Measurements from ENCODE around the gene MYLK.

MYLK gene

GRCh38 chr3:123821920-123822319 lies 62.2 kb downstream of the MYLK start:
- no peak for DNase-seq (ENCODE audit: low read depth)

GRCh38 chr3:123819949-123820348 lies 64.2 kb downstream of the MYLK start:
- DNase-seq (ENCODE audit: low read depth) = no peak

- DNase-seq (ENCODE audit: low read depth) = no peak
Measured at GRCh38 chr3:123818921-123819429, 65.2 kb downstream of the MYLK start.

GRCh38 chr3:123818324-123818920 lies 65.7 kb downstream of the MYLK start:
- DNase-seq (ENCODE audit: low read depth) = no peak

GRCh38 chr3:123817413-123817812 lies 66.7 kb downstream of the MYLK start:
- DNase-seq (ENCODE audit: low read depth) = no peak

- no peak for DNase-seq (ENCODE audit: low read depth)
Measured at GRCh38 chr3:123816673-123817207, 67.4 kb downstream of the MYLK start.

- DNase-seq (ENCODE audit: low read depth) = no peak
Measured at GRCh38 chr3:123815981-123816380, 68.2 kb downstream of the MYLK start.

- DNase-seq (ENCODE audit: low read depth) = no peak
Measured at GRCh38 chr3:123813876-123814275, 70.3 kb downstream of the MYLK start.

GRCh38 chr3:123809597-123809996 lies 74.5 kb downstream of the MYLK start:
- no peak for DNase-seq (ENCODE audit: low read depth)

GRCh38 chr3:123808812-123809211 lies 75.3 kb downstream of the MYLK start:
- no peak for DNase-seq (ENCODE audit: low read depth)

GRCh38 chr3:123807820-123808219 lies 76.3 kb downstream of the MYLK start:
- DNase-seq (ENCODE audit: low read depth) = no peak

- no peak for DNase-seq (ENCODE audit: low read depth)
Measured at GRCh38 chr3:123805504-123805903, 78.6 kb downstream of the MYLK start.

- no peak for DNase-seq (ENCODE audit: low read depth)
Measured at GRCh38 chr3:123805101-123805500, 79.0 kb downstream of the MYLK start.

- no peak for DNase-seq (ENCODE audit: low read depth)
Measured at GRCh38 chr3:123804676-123805075, 79.5 kb downstream of the MYLK start.

GRCh38 chr3:123803521-123803920 lies 80.6 kb downstream of the MYLK start:
- no peak for DNase-seq (ENCODE audit: low read depth)

GRCh38 chr3:123802007-123802625 lies 82.0 kb downstream of the MYLK start:
- no peak for DNase-seq (ENCODE audit: low read depth)

- DNase-seq (ENCODE audit: low read depth) = no peak
Measured at GRCh38 chr3:123801474-123801873, 82.7 kb downstream of the MYLK start.

GRCh38 chr3:123800362-123800682 lies 83.8 kb downstream of the MYLK start:
- DNase-seq (ENCODE audit: low read depth) = no peak

GRCh38 chr3:123799544-123800361 lies 84.4 kb downstream of the MYLK start:
- DNase-seq (ENCODE audit: low read depth) = no peak

GRCh38 chr3:123798550-123798949 lies 85.6 kb downstream of the MYLK start:
- DNase-seq (ENCODE audit: low read depth) = no peak

GRCh38 chr3:123795471-123796251 lies 88.5 kb downstream of the MYLK start:
- no peak for DNase-seq (ENCODE audit: low read depth)

GRCh38 chr3:123793425-123793824 lies 90.7 kb downstream of the MYLK start:
- DNase-seq (ENCODE audit: low read depth) = no peak
